Measurements from ENCODE around the gene DGCR2. TPM values are rescaled to one million over a fixed set of nuclear protein-coding genes. Genes with fewer than 3 reads are reported as not detected.

DGCR2 gene
- total RNA-seq, 1 experiment from 2014 or later: 41.1 TPM

- no peak for DNase-seq (ENCODE audit: low spot score)
- H3K36me3 ChIP-seq (ENCODE audit: insufficient read depth, low read length, poor library complexity, severe bottlenecking): peaks cover 9% of the 10 kb centered on the region
- intact Hi-C loops (cut with micrococcal nuclease; ENCODE audit: unreplicated experiment): no loop called here
- no peak for TF ChIP-seq EZH2 (IDR thresholded peaks at IDR 0.05; ENCODE audit: borderline replicate concordance, low read depth, low read length, poor library complexity, severe bottlenecking)
- TF ChIP-seq, protein P1, sequence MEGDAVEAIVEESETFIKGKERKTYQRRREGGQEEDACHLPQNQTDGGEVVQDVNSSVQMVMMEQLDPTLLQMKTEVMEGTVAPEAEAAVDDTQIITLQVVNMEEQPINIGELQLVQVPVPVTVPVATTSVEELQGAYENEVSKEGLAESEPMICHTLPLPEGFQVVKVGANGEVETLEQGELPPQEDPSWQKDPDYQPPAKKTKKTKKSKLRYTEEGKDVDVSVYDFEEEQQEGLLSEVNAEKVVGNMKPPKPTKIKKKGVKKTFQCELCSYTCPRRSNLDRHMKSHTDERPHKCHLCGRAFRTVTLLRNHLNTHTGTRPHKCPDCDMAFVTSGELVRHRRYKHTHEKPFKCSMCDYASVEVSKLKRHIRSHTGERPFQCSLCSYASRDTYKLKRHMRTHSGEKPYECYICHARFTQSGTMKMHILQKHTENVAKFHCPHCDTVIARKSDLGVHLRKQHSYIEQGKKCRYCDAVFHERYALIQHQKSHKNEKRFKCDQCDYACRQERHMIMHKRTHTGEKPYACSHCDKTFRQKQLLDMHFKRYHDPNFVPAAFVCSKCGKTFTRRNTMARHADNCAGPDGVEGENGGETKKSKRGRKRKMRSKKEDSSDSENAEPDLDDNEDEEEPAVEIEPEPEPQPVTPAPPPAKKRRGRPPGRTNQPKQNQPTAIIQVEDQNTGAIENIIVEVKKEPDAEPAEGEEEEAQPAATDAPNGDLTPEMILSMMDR (conservative IDR thresholded peaks at IDR 0.05; ENCODE audit: low read depth, low read length): no peak
- H3K9me3 ChIP-seq (ENCODE audit: low read depth, low read length, poor library complexity, severe bottlenecking): no peaks in the 10 kb centered on the region
- no peaks in the 10 kb centered on the region for H3K4me1 ChIP-seq (ENCODE audit: insufficient read depth, low read length, poor library complexity, severe bottlenecking)
- BruUV-seq (replicated peaks): no TSS peak
- H3K4me3 ChIP-seq (ENCODE audit: low read depth, low read length, poor library complexity, severe bottlenecking): no peak overlapping the region
- no peak overlapping the region for H3K27ac ChIP-seq (ENCODE audit: low read depth, low read length, poor library complexity, severe bottlenecking)
- H3K27me3 ChIP-seq (replicated peaks; ENCODE audit: insufficient read depth, low read depth, low read length, poor library complexity): peaks cover 50% of the 10 kb centered on the region
- CTCF ChIA-PET: interaction anchor here (0.9 kb wide), 1 partner anchor 483 kb away, joined by 3 read pairs; no protein-coding TSS in a partner anchor
- POLR2A ChIA-PET (ENCODE audit: low non-redundant PET): no interaction called here
These were observed 24.2 kb upstream of the DGCR2 start for GRCh38 chr22:19146215-19146968.

DNA sequence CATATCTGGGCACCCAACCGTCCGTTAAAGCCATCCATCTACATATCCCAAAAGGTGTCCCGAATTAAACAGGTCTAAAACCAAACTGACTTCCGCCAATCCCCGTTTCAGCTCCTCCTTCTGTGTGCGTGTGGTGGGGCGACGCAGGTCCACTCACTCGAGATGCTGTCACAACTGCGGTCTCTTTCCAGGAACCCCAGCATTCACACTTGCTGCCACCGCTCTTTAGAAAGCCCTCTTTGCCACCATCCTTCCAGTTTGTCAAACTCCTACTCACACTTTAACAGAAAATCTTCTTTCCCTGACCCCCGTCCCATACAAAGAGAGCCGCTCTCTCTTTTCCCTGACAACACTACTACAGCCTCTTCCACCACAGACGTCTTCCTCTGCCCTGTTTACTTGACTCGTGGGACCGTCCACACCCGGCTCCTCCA is 21.8 kb upstream of the DGCR2 start:
- Histone ChIP-seq H3K4me3 (ENCODE audit: low read depth, low read length, poor library complexity, severe bottlenecking) (peak overlapping the region; percentile 86), H3K27me3 (replicated peaks; ENCODE audit: insufficient read depth, low read depth, low read length, poor library complexity) (peaks cover 30% of the 10 kb centered on the region), H3K9me3 (ENCODE audit: low read depth, low read length, poor library complexity, severe bottlenecking) (no peaks in the 10 kb centered on the region), H3K27ac (ENCODE audit: low read depth, low read length, poor library complexity, severe bottlenecking) (peak overlapping the region; percentile 77), H3K4me1 (ENCODE audit: insufficient read depth, low read length, poor library complexity, severe bottlenecking) (no peaks in the 10 kb centered on the region), H3K36me3 (ENCODE audit: insufficient read depth, low read length, poor library complexity, severe bottlenecking) (peaks cover 28% of the 10 kb centered on the region)
- TF ChIP-seq EZH2 (IDR thresholded peaks at IDR 0.05; ENCODE audit: borderline replicate concordance, low read depth, low read length, poor library complexity, severe bottlenecking): no peak
- TF ChIP-seq, protein P1 (conservative IDR thresholded peaks at IDR 0.05; ENCODE audit: low read depth, low read length): no peak
- no peak for DNase-seq (ENCODE audit: low spot score)
- intact Hi-C loops (cut with micrococcal nuclease; ENCODE audit: unreplicated experiment): loop anchor here (1.0 kb wide), 1 partner anchor 486 kb away; no protein-coding TSS in a partner anchor
- ChIA-PET POLR2A (ENCODE audit: low non-redundant PET) (no interaction called here), CTCF (interaction anchor here (1.3 to 1.5 kb wide), 2 partner anchors 30 to 486 kb away, joined by 3 to 10 read pairs; no protein-coding TSS in a partner anchor)
- TSS peak; percentile 68 for BruUV-seq (replicated peaks)

GRCh38 chr22:19143212-19143611 is 21.0 kb upstream of the DGCR2 start:
- no peak for DNase-seq (ENCODE audit: low spot score)
- TF ChIP-seq, protein P1 (conservative IDR thresholded peaks at IDR 0.05; ENCODE audit: low read depth, low read length): no peak
- TF ChIP-seq EZH2 (IDR thresholded peaks at IDR 0.05; ENCODE audit: borderline replicate concordance, low read depth, low read length, poor library complexity, severe bottlenecking): no peak
- no TSS peak for BruUV-seq (replicated peaks)
- no peaks in the 10 kb centered on the region for H3K9me3 ChIP-seq (ENCODE audit: low read depth, low read length, poor library complexity, severe bottlenecking)
- H3K27me3 ChIP-seq (replicated peaks; ENCODE audit: insufficient read depth, low read depth, low read length, poor library complexity): peaks cover 23% of the 10 kb centered on the region
- H3K4me3 ChIP-seq (ENCODE audit: low read depth, low read length, poor library complexity, severe bottlenecking): peak overlapping the region; percentile 86
- H3K27ac ChIP-seq (ENCODE audit: low read depth, low read length, poor library complexity, severe bottlenecking): no peak overlapping the region
- intact Hi-C loops (cut with micrococcal nuclease; ENCODE audit: unreplicated experiment): no loop called here
- CTCF ChIA-PET: no interaction called here
- POLR2A ChIA-PET (ENCODE audit: low non-redundant PET): no interaction called here
- peaks cover 28% of the 10 kb centered on the region for H3K36me3 ChIP-seq (ENCODE audit: insufficient read depth, low read length, poor library complexity, severe bottlenecking)
- H3K4me1 ChIP-seq (ENCODE audit: insufficient read depth, low read length, poor library complexity, severe bottlenecking): no peaks in the 10 kb centered on the region
